Measurements from ENCODE around the gene AK5.

AK5 gene

DNA sequence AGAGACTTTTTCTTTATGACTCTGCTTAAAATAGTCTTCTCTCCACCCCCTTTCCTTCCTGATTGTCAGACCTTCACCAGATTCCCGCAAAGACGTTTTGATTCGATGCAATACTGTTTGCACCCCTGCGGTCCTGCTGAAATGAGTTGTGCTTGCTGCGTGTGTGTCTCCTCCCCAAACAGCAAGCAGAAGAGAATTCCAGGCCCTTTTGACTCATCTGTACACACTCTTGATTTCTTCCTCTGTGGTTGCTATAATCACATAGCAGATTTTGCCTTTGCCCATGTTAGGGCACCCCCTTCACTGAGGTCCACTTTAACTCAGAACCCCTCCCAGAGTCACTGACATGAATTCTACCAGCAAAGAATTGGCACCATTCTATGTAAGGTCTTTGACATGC, 264.2 kb downstream of the AK5 start:
- H3K27me3 Mint-ChIP-seq = no peaks in the 10 kb centered on the region
- no peaks in the 10 kb centered on the region for H3K4me1 Mint-ChIP-seq (ENCODE audit: low read depth)
- no peaks in the 10 kb centered on the region for H3K9me3 Mint-ChIP-seq (ENCODE audit: low read depth)
- H3K27ac Mint-ChIP-seq = no peak overlapping the region
- H3K4me3 Mint-ChIP-seq = no peak overlapping the region
- peaks cover 11% of the 10 kb centered on the region for H3K36me3 Mint-ChIP-seq

DNA sequence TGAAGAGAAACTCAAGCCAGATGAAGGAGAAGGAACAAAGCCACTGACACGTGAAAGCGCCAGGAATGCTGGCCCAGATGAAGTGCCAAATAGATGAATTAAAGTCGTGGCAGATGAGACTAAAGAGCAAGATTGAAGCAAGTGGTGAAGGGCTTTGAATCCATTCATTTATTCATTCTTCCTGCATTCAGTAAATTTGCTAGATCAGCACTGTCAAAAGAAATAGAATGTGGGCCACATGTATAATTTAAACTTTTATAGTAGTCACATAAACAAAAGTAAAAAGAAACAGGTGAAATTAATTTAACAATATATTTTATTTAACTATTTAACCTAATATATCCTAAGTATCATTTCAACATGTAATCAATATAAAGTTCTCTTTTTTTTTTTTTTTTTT, 265.1 kb downstream of the AK5 start:
- Mint-ChIP-seq H3K27ac (peak overlapping the region; percentile 5), H3K4me1 (ENCODE audit: low read depth) (no peaks in the 10 kb centered on the region), H3K36me3 (peaks cover 11% of the 10 kb centered on the region), H3K9me3 (ENCODE audit: low read depth) (no peaks in the 10 kb centered on the region), H3K27me3 (no peaks in the 10 kb centered on the region), H3K4me3 (no peak overlapping the region)

DNA sequence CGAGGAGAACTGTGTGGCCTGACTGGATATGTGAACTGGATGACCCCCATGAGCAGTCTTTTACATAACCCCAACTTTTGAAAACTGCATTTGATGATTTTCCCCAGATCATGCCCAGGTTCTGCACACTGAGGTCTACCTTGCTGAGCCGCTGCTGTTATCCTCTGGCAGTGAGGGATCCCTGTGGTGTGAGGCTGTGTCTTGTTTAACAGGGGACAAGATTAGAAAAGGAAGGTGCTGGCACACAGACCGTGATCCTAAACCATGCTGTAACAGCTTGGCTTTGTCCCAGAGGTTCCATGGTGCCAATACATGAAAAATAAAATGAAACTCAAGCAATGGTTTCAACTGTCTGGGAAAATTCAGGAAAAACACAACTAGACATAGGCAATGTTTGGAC, 266.5 kb downstream of the AK5 start:
- Mint-ChIP-seq H3K36me3 (peaks cover 13% of the 10 kb centered on the region), H3K27ac (no peak overlapping the region), H3K27me3 (no peaks in the 10 kb centered on the region), H3K4me1 (ENCODE audit: low read depth) (no peaks in the 10 kb centered on the region), H3K4me3 (no peak overlapping the region), H3K9me3 (ENCODE audit: low read depth) (peaks cover 3% of the 10 kb centered on the region)

DNA sequence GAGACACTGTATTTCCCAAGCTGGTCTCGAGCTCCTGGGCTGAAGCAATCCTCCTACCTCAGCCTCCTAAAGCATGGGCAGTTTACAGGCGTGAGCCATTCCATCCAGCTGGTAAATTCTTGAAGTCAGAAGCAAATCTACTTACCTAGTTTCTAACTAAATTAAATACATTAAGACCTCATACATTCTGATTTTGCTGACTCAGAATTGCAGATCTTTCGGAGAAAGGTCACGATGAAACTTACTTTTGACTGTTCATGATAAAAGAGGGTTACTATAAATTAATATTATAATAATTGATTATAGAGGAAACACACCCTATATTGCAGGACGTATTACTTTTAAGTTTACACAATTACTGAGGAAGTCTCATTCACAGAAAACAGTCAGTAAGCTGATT, 268.3 kb downstream of the AK5 start:
- Mint-ChIP-seq H3K27ac (no peak overlapping the region), H3K4me3 (no peak overlapping the region), H3K4me1 (ENCODE audit: low read depth) (no peaks in the 10 kb centered on the region), H3K27me3 (no peaks in the 10 kb centered on the region), H3K36me3 (peaks cover 13% of the 10 kb centered on the region), H3K9me3 (ENCODE audit: low read depth) (peaks cover 3% of the 10 kb centered on the region)

DNA sequence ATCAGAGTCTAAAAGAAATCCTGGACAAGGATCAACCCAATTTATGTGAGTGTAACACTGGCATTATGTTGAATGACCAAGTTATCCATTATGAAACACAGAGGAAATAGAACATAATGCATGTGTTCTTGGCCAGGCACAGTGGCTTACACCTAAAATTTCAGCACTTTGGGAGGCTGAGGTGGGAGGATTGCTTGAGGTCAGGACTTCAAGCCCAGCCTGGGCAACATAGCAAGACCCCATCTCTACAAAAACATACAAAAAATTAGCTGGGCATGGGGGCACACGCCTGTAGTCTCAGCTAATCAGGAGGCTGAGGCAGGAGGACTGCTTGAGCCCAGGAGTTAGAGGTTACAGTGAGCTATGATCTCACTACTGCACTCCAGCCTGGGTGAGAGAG, 270.8 kb downstream of the AK5 start:
- no peaks in the 10 kb centered on the region for H3K27me3 Mint-ChIP-seq
- H3K27ac Mint-ChIP-seq = no peak overlapping the region
- H3K9me3 Mint-ChIP-seq (ENCODE audit: low read depth) = peaks cover 3% of the 10 kb centered on the region
- peaks cover 8% of the 10 kb centered on the region for H3K4me1 Mint-ChIP-seq (ENCODE audit: low read depth)
- no peak overlapping the region for H3K4me3 Mint-ChIP-seq
- H3K36me3 Mint-ChIP-seq = peaks cover 7% of the 10 kb centered on the region

DNA sequence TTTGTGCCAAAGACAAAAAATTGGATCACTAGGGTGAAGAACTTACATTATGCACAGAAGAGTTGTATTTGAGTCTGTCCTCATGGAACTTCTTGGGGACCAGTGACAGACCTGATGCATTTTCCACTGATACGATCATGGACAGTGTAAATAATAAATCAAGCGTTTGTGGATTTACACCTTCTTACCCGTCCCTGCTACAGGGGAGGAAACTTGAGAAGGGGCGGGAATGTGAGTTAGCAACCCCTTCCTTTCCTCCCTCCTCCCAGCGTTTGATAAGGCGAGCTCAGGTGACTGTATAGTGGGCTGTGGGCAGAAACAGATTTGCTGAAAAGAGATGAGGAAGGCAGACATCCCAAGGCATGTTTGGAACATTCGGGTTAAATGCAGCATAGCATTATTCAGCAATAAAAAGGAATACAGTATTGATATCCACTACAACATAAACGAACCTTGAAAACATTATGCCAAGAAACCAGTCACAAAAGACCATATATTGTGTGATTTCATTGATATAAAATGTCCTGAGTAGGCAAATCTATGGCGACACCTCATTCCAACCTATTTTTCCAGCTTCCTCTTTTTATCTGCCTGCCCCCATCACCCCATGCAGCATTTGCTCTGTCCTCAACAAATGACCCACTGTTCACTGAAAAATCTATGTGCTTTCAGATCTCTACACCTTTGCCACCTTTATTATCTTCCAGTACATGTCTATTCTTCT, 271.9 kb downstream of the AK5 start:
- Mint-ChIP-seq H3K4me1 (ENCODE audit: low read depth) (peaks cover 8% of the 10 kb centered on the region), H3K36me3 (peaks cover 8% of the 10 kb centered on the region), H3K4me3 (no peak overlapping the region), H3K27me3 (no peaks in the 10 kb centered on the region), H3K27ac (no peak overlapping the region), H3K9me3 (ENCODE audit: low read depth) (peaks cover 3% of the 10 kb centered on the region)

DNA sequence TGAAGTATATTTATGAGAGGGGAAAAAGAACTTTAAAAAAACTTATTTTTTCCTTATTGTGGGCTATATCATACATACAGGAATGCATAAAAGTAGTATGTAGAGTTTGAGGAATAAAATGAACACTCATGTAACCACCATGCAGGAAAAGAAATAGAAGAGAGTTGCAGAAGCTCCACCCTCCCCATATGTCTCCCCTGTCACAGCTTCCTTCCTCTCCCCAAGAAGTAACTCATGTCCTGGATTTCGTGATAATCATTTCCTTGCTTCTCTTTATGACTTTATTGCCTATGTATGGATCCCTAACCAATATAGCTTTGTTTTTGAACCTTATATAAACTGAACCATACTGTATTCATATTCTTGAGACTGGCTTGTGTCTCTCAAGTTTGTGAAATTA, 274.2 kb downstream of the AK5 start:
- Mint-ChIP-seq H3K27ac (peak overlapping the region; percentile 25), H3K4me1 (ENCODE audit: low read depth) (peaks cover 8% of the 10 kb centered on the region), H3K36me3 (peaks cover 11% of the 10 kb centered on the region), H3K9me3 (ENCODE audit: low read depth) (peaks cover 3% of the 10 kb centered on the region), H3K4me3 (no peak overlapping the region), H3K27me3 (no peaks in the 10 kb centered on the region)

DNA sequence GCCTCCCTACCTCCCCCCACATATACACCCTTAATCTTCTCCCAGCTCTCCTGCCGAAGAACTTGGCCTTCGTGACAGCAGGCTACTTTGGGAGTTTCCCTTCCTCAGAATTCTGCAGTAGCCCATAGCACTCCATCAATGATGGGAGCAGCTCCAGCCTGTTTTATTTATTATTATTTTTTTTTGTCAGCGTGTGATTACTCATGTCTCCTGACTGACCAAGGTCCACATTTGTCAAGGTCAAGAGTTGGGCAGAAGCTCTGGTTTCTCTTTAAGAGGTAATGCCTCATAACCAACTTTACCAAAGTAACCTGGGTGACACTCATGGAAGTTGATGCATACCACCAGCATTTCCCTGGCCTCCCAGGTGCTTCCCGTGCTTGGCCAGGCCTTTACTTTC, 275.2 kb downstream of the AK5 start:
- Mint-ChIP-seq H3K9me3 (ENCODE audit: low read depth) (peaks cover 3% of the 10 kb centered on the region), H3K27ac (no peak overlapping the region), H3K4me1 (ENCODE audit: low read depth) (peaks cover 8% of the 10 kb centered on the region), H3K4me3 (no peak overlapping the region), H3K27me3 (no peaks in the 10 kb centered on the region), H3K36me3 (peaks cover 14% of the 10 kb centered on the region)

DNA sequence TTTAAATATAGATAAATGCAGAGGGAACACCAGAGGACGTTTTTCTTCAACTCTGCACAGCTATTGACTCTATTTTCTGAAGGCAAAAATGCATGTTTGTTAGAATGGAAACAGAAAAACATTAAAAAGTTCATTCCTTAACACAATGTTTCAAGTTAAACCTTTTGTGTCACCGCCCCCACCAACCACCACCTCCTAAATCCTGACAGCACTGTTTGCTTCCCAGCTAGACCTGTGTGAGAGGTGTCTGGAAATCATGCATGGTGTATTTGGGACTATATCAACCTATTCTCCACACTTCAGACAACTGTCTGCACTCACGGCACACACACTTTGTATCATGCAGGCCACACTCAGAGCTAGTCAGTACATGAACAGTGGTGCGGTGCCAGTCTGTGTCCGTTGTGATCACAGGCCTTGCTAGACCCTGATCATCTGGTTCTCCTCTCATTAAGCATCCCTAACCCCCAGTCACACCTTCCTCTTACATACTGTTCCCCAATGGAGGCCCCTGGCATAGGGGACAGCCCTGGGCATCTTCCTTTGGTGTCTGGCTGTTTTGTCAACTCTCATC, 276.9 kb downstream of the AK5 start:
- H3K4me3 Mint-ChIP-seq = no peak overlapping the region
- no peaks in the 10 kb centered on the region for H3K9me3 Mint-ChIP-seq (ENCODE audit: low read depth)
- no peaks in the 10 kb centered on the region for H3K27me3 Mint-ChIP-seq
- peaks cover 16% of the 10 kb centered on the region for H3K36me3 Mint-ChIP-seq
- no peak overlapping the region for H3K27ac Mint-ChIP-seq
- H3K4me1 Mint-ChIP-seq (ENCODE audit: low read depth) = peaks cover 8% of the 10 kb centered on the region

DNA sequence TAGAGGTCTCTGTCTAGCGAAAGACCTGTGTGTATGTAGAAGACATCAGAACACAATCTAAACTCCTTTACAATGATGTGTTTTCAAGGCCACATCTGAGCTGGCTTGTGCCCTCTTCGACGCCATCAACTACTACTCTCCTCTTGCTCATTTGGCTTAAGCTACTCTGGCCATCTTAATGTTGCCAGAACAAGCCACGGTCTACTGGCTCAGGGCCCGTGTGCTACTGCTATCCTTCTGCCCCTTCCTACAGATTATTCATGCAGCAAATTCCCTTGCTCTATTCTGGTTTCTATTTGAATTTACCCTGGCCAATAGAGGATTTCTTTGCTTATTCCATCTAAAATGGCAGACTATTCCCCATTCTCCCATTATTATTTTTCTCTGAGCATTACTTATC, 278.9 kb downstream of the AK5 start:
- Mint-ChIP-seq H3K9me3 (ENCODE audit: low read depth) (no peaks in the 10 kb centered on the region), H3K4me3 (no peak overlapping the region), H3K27ac (peak overlapping the region; percentile 64), H3K27me3 (no peaks in the 10 kb centered on the region), H3K4me1 (ENCODE audit: low read depth) (peaks cover 4% of the 10 kb centered on the region), H3K36me3 (peaks cover 17% of the 10 kb centered on the region)

DNA sequence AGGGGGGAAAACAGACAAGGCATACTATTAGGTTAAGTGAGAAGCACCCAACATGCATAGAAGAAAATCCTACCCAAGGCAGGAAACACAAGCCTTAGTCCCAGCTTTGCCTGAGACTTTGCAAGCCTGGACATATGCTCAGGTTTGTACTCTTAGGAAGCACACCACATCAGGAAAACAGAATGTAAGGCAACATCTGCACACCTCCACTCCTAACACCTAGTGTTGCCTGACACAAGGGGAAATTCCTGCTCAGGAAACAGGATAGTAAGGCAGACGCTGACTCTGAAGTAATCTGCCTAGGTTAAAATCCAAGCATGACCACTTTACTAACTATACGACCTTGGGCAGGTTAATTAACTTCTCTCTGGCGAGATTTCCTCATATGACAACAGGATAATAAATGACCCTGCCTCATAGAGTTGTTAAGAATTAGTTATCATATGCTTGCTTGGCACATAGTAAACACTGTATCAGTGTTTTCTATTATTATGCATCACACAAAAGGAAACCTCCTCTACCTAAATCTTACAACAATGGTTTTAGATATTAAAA, 280.9 kb downstream of the AK5 start:
- no peaks in the 10 kb centered on the region for H3K27me3 Mint-ChIP-seq
- H3K9me3 Mint-ChIP-seq (ENCODE audit: low read depth) = no peaks in the 10 kb centered on the region
- H3K4me3 Mint-ChIP-seq = no peak overlapping the region
- no peaks in the 10 kb centered on the region for H3K4me1 Mint-ChIP-seq (ENCODE audit: low read depth)
- H3K27ac Mint-ChIP-seq = peak overlapping the region; percentile 28
- H3K36me3 Mint-ChIP-seq = peaks cover 20% of the 10 kb centered on the region

DNA sequence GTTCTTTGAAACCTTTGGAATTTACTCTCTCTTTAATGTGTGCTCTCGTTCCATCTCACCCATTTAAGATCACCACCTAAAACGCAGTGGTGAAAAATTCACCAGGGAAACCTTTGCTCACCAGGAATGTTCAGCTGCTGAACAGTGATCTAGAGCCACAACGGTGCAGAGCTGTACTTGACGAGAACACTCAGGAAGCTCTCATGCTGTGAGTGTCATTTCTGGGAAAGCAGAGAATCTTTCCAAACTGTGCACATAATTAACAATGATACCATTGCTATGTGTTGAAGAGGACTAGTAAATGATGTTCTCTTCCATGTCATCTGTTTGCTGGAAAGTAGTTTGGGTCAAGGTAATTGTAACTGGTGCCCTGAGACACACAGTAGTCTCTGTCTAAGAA, 283.5 kb downstream of the AK5 start:
- Mint-ChIP-seq H3K4me1 (ENCODE audit: low read depth) (no peaks in the 10 kb centered on the region), H3K36me3 (peaks cover 19% of the 10 kb centered on the region), H3K9me3 (ENCODE audit: low read depth) (no peaks in the 10 kb centered on the region), H3K4me3 (no peak overlapping the region), H3K27me3 (no peaks in the 10 kb centered on the region), H3K27ac (peak overlapping the region; percentile 36)

DNA sequence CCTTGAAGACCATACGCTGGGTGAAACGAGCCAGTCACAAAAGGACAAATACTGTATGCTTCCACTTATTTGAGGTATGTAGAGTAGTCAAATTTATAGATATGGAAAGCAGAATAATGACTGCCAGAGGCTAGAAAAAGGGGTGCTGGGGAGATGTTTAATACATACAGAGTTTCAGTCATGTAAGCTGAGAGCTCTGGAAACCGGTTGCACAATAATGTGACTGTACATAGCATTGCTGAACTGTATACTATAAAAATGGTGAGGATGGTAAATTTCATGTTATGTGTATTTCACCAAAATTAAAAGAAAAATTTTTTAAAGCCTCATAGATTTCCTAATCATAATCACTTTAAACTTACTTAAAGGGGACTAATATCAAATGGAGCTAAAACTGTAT, 289.8 kb downstream of the AK5 start:
- H3K9me3 Mint-ChIP-seq (ENCODE audit: low read depth) = no peaks in the 10 kb centered on the region
- no peak overlapping the region for H3K27ac Mint-ChIP-seq
- H3K4me1 Mint-ChIP-seq (ENCODE audit: low read depth) = no peaks in the 10 kb centered on the region
- peaks cover 8% of the 10 kb centered on the region for H3K36me3 Mint-ChIP-seq
- H3K27me3 Mint-ChIP-seq = no peaks in the 10 kb centered on the region
- no peak overlapping the region for H3K4me3 Mint-ChIP-seq

DNA sequence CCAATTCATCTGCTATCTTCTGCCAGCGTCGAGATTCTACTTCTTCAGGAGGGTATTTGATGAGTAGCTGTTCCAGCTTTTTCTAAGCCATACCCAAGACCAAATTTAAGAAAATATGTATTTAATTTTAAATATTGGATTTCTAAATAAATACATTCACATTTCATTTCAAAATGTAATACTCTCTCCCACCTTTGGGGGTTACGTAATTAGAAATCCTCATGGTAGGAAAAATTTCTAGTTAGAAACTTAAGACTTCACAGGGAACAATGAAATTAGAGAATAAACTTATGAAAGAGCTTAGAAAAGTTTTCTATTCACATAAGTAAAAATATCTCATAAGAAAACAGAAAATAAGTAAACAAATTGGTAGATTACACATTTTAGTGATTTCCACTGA, 297.7 kb downstream of the AK5 start:
- Mint-ChIP-seq H3K27me3 (no peaks in the 10 kb centered on the region), H3K9me3 (ENCODE audit: low read depth) (no peaks in the 10 kb centered on the region), H3K27ac (no peak overlapping the region), H3K4me3 (no peak overlapping the region), H3K4me1 (ENCODE audit: low read depth) (peaks cover 2% of the 10 kb centered on the region), H3K36me3 (peaks cover 13% of the 10 kb centered on the region)

DNA sequence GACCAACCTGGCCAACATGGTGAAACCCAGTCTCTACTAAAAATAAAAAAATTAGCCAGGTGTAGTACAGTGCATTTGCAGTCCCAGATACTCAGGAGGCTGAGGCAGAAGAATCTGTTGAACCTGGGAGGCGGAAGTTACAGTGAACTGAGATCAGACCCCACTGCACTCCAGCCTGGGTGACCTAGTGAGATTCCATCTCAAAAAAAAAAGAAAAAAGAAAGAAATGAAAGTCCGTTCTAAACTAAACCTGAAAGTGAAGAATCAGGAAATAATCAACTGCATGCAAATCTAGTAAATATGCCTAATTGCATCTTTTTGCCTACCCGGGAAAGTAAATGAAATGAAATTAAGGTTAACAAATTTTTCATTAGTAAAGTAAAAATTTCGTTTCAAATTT, 301.1 kb downstream of the AK5 start:
- no peak overlapping the region for H3K4me3 Mint-ChIP-seq
- no peaks in the 10 kb centered on the region for H3K27me3 Mint-ChIP-seq
- H3K4me1 Mint-ChIP-seq (ENCODE audit: low read depth) = peaks cover 6% of the 10 kb centered on the region
- peaks cover 15% of the 10 kb centered on the region for H3K36me3 Mint-ChIP-seq
- H3K27ac Mint-ChIP-seq = no peak overlapping the region
- no peaks in the 10 kb centered on the region for H3K9me3 Mint-ChIP-seq (ENCODE audit: low read depth)

DNA sequence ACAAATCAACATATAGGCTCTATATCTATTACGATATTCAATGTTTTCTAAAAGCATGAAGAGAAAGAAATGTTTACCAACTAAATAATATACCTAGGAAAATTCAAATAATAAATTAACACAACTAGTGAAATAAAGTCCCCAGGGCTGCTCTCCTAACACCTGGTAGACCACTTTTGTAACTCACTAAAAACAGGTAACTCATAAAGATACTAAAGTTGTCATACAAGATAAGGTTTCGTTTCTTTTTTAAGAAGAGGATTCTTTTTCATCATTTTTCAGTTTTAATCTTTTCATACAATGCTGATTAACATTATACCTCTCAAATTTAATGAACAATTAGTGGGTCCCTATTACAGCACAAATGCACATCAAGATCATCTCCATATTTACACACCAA, 301.7 kb downstream of the AK5 start:
- Mint-ChIP-seq H3K4me3 (no peak overlapping the region), H3K27me3 (no peaks in the 10 kb centered on the region), H3K9me3 (ENCODE audit: low read depth) (no peaks in the 10 kb centered on the region), H3K4me1 (ENCODE audit: low read depth) (peaks cover 6% of the 10 kb centered on the region), H3K27ac (no peak overlapping the region), H3K36me3 (peaks cover 20% of the 10 kb centered on the region)
